ENCODE measurements around the gene TMEM218. TPM values are rescaled to one million over a fixed set of nuclear protein-coding genes. Genes with fewer than 3 reads are reported as not detected.

The TMEM218 gene
- total RNA-seq, 1 experiment from 2014 or later = 14.3 TPM

GRCh38 chr11:125057693-125058016 is 53.8 kb downstream of the TMEM218 start:
- H2BK15ac ChIP-seq (ENCODE audit: low read depth, low read length) = no peak overlapping the region
- Mint-ChIP-seq H3K36me3 (ENCODE audit: insufficient read depth in 1 of 3, low read depth in 3 of 3) (no peaks in the 10 kb centered on the region), H3K4me3 (no peak overlapping the region), H3K27me3 (ENCODE audit: low read depth) (peaks cover 32% of the 10 kb centered on the region), H3K4me1 (peaks cover 5 to 7% of the 10 kb centered on the region in 2 experiments; a peak in 3 of 4 replicates), H3K27ac (no peak overlapping the region), H3K9me3 (no peaks in the 10 kb centered on the region)
- no peak for TF ChIP-seq CTCF (conservative IDR thresholded peaks at IDR 0.05)
- no peak for DNase-seq
- H2BK120ac ChIP-seq (ENCODE audit: low read depth, low read length, poor library complexity, severe bottlenecking) = no peak overlapping the region
- H2BK20ac ChIP-seq (ENCODE audit: low read depth, low read length, poor library complexity, severe bottlenecking) = no peak overlapping the region
- no peak overlapping the region for H2BK12ac ChIP-seq (ENCODE audit: insufficient read length, low read depth, low read length)
- H3K27ac ChIP-seq (ENCODE audit: insufficient read length, low read depth, low read length) = no peak overlapping the region
- no peak overlapping the region for H3K56ac ChIP-seq (ENCODE audit: insufficient read length, low read depth, low read length)
- H3K23me2 ChIP-seq (ENCODE audit: insufficient read length, low read depth, low read length, poor library complexity, severe bottlenecking) = peaks cover under 1% of the 10 kb centered on the region
- no peaks in the 10 kb centered on the region for H3K79me1 ChIP-seq (ENCODE audit: insufficient read depth, low read depth, low read length, poor library complexity, severe bottlenecking)
- no peak overlapping the region for H3K14ac ChIP-seq (ENCODE audit: insufficient read depth, low read length)
- peaks cover 9% of the 10 kb centered on the region for H3K27me3 ChIP-seq (ENCODE audit: insufficient read depth, low read length)
- no peak overlapping the region for H3K18ac ChIP-seq (ENCODE audit: insufficient read length, low read depth, low read length)
- WGBS (ENCODE audit: extremely low coverage, insufficient read length, low lambda C conversion rate) = no CpG with 5 or more reads among the region's 5 CpGs
- H3K4ac ChIP-seq (ENCODE audit: low read depth, low read length) = no peak overlapping the region
- H4K5ac ChIP-seq (ENCODE audit: insufficient read length, low read depth, low read length) = no peak overlapping the region
- no peak overlapping the region for H3K4me2 ChIP-seq (ENCODE audit: insufficient read depth, insufficient read length, low read length)
- H2AK5ac ChIP-seq (ENCODE audit: insufficient read length, low read length) = no peak overlapping the region
- H3K9ac ChIP-seq (ENCODE audit: extremely low read depth, insufficient read length, low read length) = no peak overlapping the region
- no peak overlapping the region for H2AFZ ChIP-seq (ENCODE audit: low read length)
- no peak overlapping the region for H4K8ac ChIP-seq (replicated peaks; ENCODE audit: insufficient read length, low read depth, low read length)
- no peak overlapping the region for H3K23ac ChIP-seq (ENCODE audit: insufficient read length, low read depth, low read length)
- no peak overlapping the region for H2BK5ac ChIP-seq (ENCODE audit: insufficient read length, low read length)
- H3K9me3 ChIP-seq (ENCODE audit: control insufficient read depth, low read depth, low read length) = no peaks in the 10 kb centered on the region
- H4K20me1 ChIP-seq (ENCODE audit: control insufficient read depth, insufficient read depth, insufficient read length) = no peaks in the 10 kb centered on the region
- no peak overlapping the region for H3T11ph ChIP-seq (ENCODE audit: low read length)
- no peak overlapping the region for H4K91ac ChIP-seq (ENCODE audit: insufficient read length, low read depth, low read length)
- no peaks in the 10 kb centered on the region for H3K4me1 ChIP-seq (ENCODE audit: insufficient read depth, low read length)
- H3K79me2 ChIP-seq (ENCODE audit: insufficient read depth, low read length) = no peaks in the 10 kb centered on the region

All from H9 (cell line).